ENCODE measurements around the gene DOLK. TPM values are rescaled to one million over a fixed set of nuclear protein-coding genes. Genes with fewer than 3 reads are reported as not detected.
A peak's percentile ranks its signal among the peaks of the same experiment; 100 is the strongest.
"Not testable (repeated sequence)": the region's sequence is repeated elsewhere in the genome, so short reads cannot be mapped to it uniquely, and the experiment has no call there.

Gene DOLK
- total RNA-seq, 4 donors from 2014 or later, result 9.4 to 13.1 (median 12.3) TPM

DNA sequence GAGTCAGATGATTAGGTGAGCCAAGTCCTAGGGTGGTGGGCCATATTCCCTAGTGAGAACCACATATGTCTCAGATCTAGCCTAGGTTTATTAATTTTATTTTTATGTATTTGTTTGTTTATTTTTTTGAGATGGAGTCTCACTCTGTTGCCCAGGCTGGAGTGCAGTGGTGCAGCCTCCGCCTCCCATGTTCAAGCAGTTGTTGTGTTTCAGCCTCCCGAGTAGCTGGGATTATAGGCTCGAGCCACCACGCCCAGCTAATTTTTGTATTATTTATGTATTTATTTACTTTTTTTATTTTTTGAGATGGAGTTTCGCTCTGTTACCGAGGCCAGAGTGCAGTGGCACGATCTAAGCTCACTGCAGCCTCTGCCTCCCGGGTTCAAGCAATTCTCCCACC is 36.1 kb upstream of the DOLK start:
- no peak overlapping the region for H3K4me3 ChIP-seq
- H3K9me3 ChIP-seq, result no peaks in the 10 kb centered on the region
- no peak overlapping the region for H3K27ac ChIP-seq
- peaks cover 2 to 97% (median 35%) of the 10 kb centered on the region in 3 donors for H3K36me3 ChIP-seq
- TF ChIP-seq POLR2A (IDR thresholded peaks at IDR 0.05), result no peak
- no peak for TF ChIP-seq EP300 (IDR thresholded peaks at IDR 0.05)
- TF ChIP-seq, protein P1, sequence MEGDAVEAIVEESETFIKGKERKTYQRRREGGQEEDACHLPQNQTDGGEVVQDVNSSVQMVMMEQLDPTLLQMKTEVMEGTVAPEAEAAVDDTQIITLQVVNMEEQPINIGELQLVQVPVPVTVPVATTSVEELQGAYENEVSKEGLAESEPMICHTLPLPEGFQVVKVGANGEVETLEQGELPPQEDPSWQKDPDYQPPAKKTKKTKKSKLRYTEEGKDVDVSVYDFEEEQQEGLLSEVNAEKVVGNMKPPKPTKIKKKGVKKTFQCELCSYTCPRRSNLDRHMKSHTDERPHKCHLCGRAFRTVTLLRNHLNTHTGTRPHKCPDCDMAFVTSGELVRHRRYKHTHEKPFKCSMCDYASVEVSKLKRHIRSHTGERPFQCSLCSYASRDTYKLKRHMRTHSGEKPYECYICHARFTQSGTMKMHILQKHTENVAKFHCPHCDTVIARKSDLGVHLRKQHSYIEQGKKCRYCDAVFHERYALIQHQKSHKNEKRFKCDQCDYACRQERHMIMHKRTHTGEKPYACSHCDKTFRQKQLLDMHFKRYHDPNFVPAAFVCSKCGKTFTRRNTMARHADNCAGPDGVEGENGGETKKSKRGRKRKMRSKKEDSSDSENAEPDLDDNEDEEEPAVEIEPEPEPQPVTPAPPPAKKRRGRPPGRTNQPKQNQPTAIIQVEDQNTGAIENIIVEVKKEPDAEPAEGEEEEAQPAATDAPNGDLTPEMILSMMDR (IDR thresholded peaks at IDR 0.05), result no peak
- DNase-seq (ENCODE audit: low spot score in 2 of 2), result no peak
- no peaks in the 10 kb centered on the region for H3K27me3 ChIP-seq
- 94 to 96% methylated on average over 8 of the region's 8 CpGs for WGBS, 2 donors
- H3K4me1 ChIP-seq, result peaks cover 0 to 5% (median 0%) of the 10 kb centered on the region in 4 donors

DNA sequence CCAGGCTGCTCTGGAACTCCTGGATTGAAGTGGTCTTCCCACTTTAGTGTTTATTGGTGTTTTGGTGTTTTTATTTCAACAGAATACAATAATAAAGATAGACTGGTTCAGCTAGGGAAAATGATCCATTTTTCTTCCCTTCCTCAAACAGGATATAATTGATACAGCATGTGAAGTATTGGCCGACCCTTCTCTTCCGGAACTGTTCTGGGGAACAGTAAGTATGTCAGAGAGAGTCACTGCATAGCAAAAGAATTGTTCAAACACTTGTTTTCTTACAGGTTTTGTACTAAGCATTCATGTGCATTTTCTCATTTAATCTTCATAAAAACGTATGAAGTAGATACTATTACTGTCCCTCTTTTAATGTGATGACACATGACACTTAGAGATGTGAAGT is 31.7 kb upstream of the DOLK start:
- Histone ChIP-seq H3K4me1 (no peaks in the 10 kb centered on the region), H3K36me3 (peaks cover 0 to 97% (median 19%) of the 10 kb centered on the region in 3 donors), H3K9me3 (no peaks in the 10 kb centered on the region), H3K4me3 (no peak overlapping the region), H3K27ac (no peak overlapping the region), H3K27me3 (no peaks in the 10 kb centered on the region)
- WGBS, 2 donors, result 85 to 94% methylated on average over 3 of the region's 3 CpGs
- no peak for DNase-seq (ENCODE audit: low spot score in 2 of 2)
- TF ChIP-seq EP300 (IDR thresholded peaks at IDR 0.05), result no peak
- TF ChIP-seq, protein P1 (IDR thresholded peaks at IDR 0.05), result no peak
- TF ChIP-seq POLR2A (IDR thresholded peaks at IDR 0.05), result no peak

DNA sequence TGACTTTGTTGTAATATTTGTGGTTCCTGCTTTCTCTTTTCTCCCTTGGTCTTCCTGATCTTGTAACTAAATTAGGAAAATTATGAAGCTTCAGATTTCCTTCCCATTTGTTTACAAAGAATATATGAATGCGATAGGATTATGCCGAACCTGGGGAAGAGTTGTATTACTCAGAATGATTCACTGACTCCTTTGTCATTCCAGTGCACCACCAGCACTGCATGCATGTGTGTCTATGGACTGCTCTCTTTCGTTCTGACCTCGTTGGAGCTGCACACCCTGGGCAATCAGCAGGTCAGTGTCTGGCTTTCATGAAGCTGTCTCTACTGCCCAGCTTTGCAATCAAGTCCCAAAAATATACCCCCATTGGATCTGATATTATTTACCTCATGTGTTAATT is 25.6 kb upstream of the DOLK start:
- Histone ChIP-seq H3K4me3 (no peak overlapping the region), H3K36me3 (peaks cover 0 to 97% (median 21%) of the 10 kb centered on the region in 3 donors), H3K9me3 (no peaks in the 10 kb centered on the region), H3K4me1 (no peaks in the 10 kb centered on the region), H3K27me3 (no peaks in the 10 kb centered on the region), H3K27ac (no peak overlapping the region)
- 75 to 86% methylated on average over 4 of the region's 4 CpGs for WGBS, 2 donors
- no peak for DNase-seq (ENCODE audit: low spot score in 2 of 2)
- no peak for TF ChIP-seq POLR2A (IDR thresholded peaks at IDR 0.05)

- H3K27ac ChIP-seq, result no peak overlapping the region
- no peak overlapping the region for H3K4me3 ChIP-seq
- H3K27me3 ChIP-seq, result no peaks in the 10 kb centered on the region
- WGBS, 2 donors, result 90 to 92% methylated on average over 5 of the region's 5 CpGs
- no peak for DNase-seq (ENCODE audit: low spot score in 2 of 2)
- no peaks in the 10 kb centered on the region for H3K9me3 ChIP-seq
- H3K36me3 ChIP-seq, result peaks cover 0 to 78% (median 21%) of the 10 kb centered on the region in 3 donors
- H3K4me1 ChIP-seq, result no peaks in the 10 kb centered on the region
- TF ChIP-seq, protein P1 (IDR thresholded peaks at IDR 0.05), result no peak
- no peak for TF ChIP-seq POLR2A (IDR thresholded peaks at IDR 0.05)
- TF ChIP-seq EP300 (IDR thresholded peaks at IDR 0.05), result no peak
Measured at GRCh38 chr9:128969491-128969890, 22.1 kb upstream of the DOLK start.

GRCh38 chr9:128961403-128961802 is 14.0 kb upstream of the DOLK start:
- not testable (repeated sequence) for H3K4me3 ChIP-seq

DNA sequence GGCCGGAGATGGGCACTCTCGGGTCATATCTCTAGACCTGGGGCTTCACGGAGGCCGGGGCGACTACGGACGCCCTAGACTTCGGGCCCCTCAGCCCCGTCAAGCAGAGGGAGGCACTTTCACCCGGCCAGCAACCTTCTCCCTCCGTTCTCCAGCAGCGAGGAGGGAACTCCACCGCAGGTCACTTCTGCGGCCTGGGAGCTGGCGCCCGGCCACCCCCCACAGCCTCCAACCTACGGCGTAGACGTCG is 201 bp downstream of the DOLK start:
- H3K4me3 ChIP-seq, result peak overlapping the region; percentile 70 to 94 (median 78)
- H3K4me1 ChIP-seq, result peaks cover 0 to 57% (median 13%) of the 10 kb centered on the region in 4 donors
- no peaks in the 10 kb centered on the region for H3K9me3 ChIP-seq
- DNase-seq (ENCODE audit: low spot score in 2 of 2), result no peak
- no peaks in the 10 kb centered on the region for H3K27me3 ChIP-seq
- peaks cover 0 to 61% (median 0%) of the 10 kb centered on the region in 3 donors for H3K36me3 ChIP-seq
- TF ChIP-seq EP300 (IDR thresholded peaks at IDR 0.05) (no peak), POLR2A (IDR thresholded peaks at IDR 0.05) (no peak)
- TF ChIP-seq, protein P1 (IDR thresholded peaks at IDR 0.05), result no peak
- 0 to 1% methylated on average over 15 to 19 of the region's 20 CpGs for WGBS, 2 donors
- peak overlapping the region; percentile 74 to 95 (median 92) for H3K27ac ChIP-seq

More at GRCh38 chr9:128961403-128961802, 14.0 kb upstream of the DOLK start:
- not testable (repeated sequence) for DNase-seq (ENCODE audit: low spot score in 2 of 2); H3K27ac ChIP-seq; H3K4me1 ChIP-seq; H3K27me3 ChIP-seq; H3K9me3 ChIP-seq
- H3K36me3 ChIP-seq, result peaks cover 0 to 90% (median 8%) of the 10 kb centered on the region in 3 donors
- WGBS, 2 donors, result 91 to 94% methylated on average over 9 of the region's 9 CpGs
